Hepatocyte (in vitro differentiated cells): ENCODE results near the gene GPATCH8. TPM values are rescaled to one million over a fixed set of nuclear protein-coding genes. Genes with fewer than 3 reads are reported as not detected.
A peak's percentile ranks its signal among the peaks of the same experiment; 100 is the strongest.

Source experiments
- DNase-seq: peaks from one replicate; pipeline ENCODE4 v3.0.0-alpha.2; 2016; ENCODE audit warnings: low spot score
- H2AFZ ChIP-seq: fragments of 200-600 bp; sonication (generic); 2 replicates; pipeline ENCODE4 v1.6.0; 2016; ENCODE audit warnings: antibody characterized with exemption, mild to moderate bottlenecking
- H3K27ac ChIP-seq: fragments of 200-600 bp; sonication (generic); 2 replicates; pipeline ENCODE4 v1.5.1; 2016; ENCODE audit warnings: mild to moderate bottlenecking
- H3K27me3 ChIP-seq: fragments of 200-600 bp; sonication (generic); 2 replicates; pipeline ENCODE4 v1.6.1; 2016
- H3K36me3 ChIP-seq: fragments of 200-600 bp; sonication (generic); replicated peaks from 2 replicates; pipeline ENCODE4 v1.5.1; 2016; ENCODE audit warnings: low read depth; ENCODE audit not compliant: insufficient read depth
- H3K4me1 ChIP-seq: fragments of 200-600 bp; sonication (generic); 2 replicates; pipeline ENCODE4 v1.5.1; 2016; ENCODE audit warnings: mild to moderate bottlenecking, moderate library complexity; ENCODE audit not compliant: insufficient read depth
- H3K4me2 ChIP-seq: fragments of 200-600 bp; sonication (generic); 2 replicates; pipeline ENCODE4 v1.6.0; 2016
- H3K4me3 ChIP-seq: fragments of 200-600 bp; sonication (generic); 2 replicates; pipeline ENCODE4 v1.5.1; 2016; ENCODE audit warnings: mild to moderate bottlenecking
- H3K79me2 ChIP-seq: fragments of 200-600 bp; sonication (generic); 2 replicates; pipeline ENCODE4 v1.6.0; 2017; ENCODE audit warnings: mild to moderate bottlenecking
- H3K9me2 ChIP-seq: fragments of 200-600 bp; sonication (generic); replicated peaks from 2 replicates; pipeline ENCODE4 v1.6.0; 2017; ENCODE audit warnings: mild to moderate bottlenecking; ENCODE audit not compliant: insufficient read depth
- H3K9me3 ChIP-seq: fragments of 200-600 bp; sonication (generic); 2 replicates; pipeline ENCODE4 v1.5.1; 2016; ENCODE audit warnings: low read depth, mild to moderate bottlenecking
- H4K20me1 ChIP-seq: fragments of 200-600 bp; sonication (generic); 2 replicates; pipeline ENCODE4 v1.6.0; 2016; ENCODE audit warnings: mild to moderate bottlenecking; ENCODE audit not compliant: insufficient read depth, poor library complexity, severe bottlenecking
- CTCF ChIP-seq: fragments of 200-600 bp; sonication (generic); IDR thresholded peaks from 2 replicates; pipeline ENCODE4 v1.5.1; 2016; ENCODE audit warnings: antibody characterized with exemption, mild to moderate bottlenecking; ENCODE audit not compliant: poor library complexity
- EZH2 ChIP-seq: fragments of 200-600 bp; sonication (generic); IDR thresholded peaks from 2 replicates; pipeline ENCODE4 v1.6.1; 2016; ENCODE audit warnings: antibody characterized with exemption, mild to moderate bottlenecking, borderline replicate concordance
- EZH2phosphoT487 ChIP-seq: fragments of 200-600 bp; sonication (generic); IDR thresholded peaks from one replicate; pipeline ENCODE4 v1.6.1; 2018; ENCODE audit warnings: antibody characterized with exemption, mild to moderate bottlenecking, low read depth, moderate library complexity; ENCODE audit not compliant: unreplicated experiment, severe bottlenecking
- WGBS: methylation state at CpG from one replicate; pipeline ENCODE4 v1.1.6; 2016; ENCODE audit warnings: low lambda C conversion rate; ENCODE audit errors: missing lambda C conversion rate; 5-methylcytosine and 5-hydroxymethylcytosine counted together
- polyA plus RNA-seq: library from polyadenylated mRNA; unstranded; fragments of >200 nt; fragmentation: Nextera tagmentation; extraction: Ambion mirVana; gene quantifications from 2 replicates; pipeline ENCODE4 v1.2.1, GENCODE V29; 2016
- total RNA-seq: library from RNA; depleted of rRNA; stranded (reverse); fragments of >200 nt; gene quantifications from 2 replicates; pipeline ENCODE4 v1.2.3, GENCODE V29; 2014

GPATCH8 gene
- total and polyA plus RNA-seq, 2 experiments from 2014 or later, result 30.0 to 42.1 TPM

- peaks cover 4% of the 10 kb centered on the region for H3K4me1 ChIP-seq
- peak; percentile 73 for DNase-seq
- TF ChIP-seq EZH2 (no peak), EZH2phosphoT487 (no peak), CTCF (no peak)
- no peaks in the 10 kb centered on the region for H3K79me2 ChIP-seq
- no peaks in the 10 kb centered on the region for H3K9me3 ChIP-seq
- no peaks in the 10 kb centered on the region for H3K27me3 ChIP-seq
- H4K20me1 ChIP-seq, result no peaks in the 10 kb centered on the region
- H3K27ac ChIP-seq, result no peak overlapping the region
- no peak overlapping the region for H2AFZ ChIP-seq
- H3K4me2 ChIP-seq, result peak overlapping the region; percentile 77
- H3K9me2 ChIP-seq, result no peaks in the 10 kb centered on the region
- H3K36me3 ChIP-seq, result no peaks in the 10 kb centered on the region
- WGBS, result 19% methylated on average over 22 of the region's 98 CpGs
- H3K4me3 ChIP-seq, result no peak overlapping the region
Observed at GRCh38 chr17:44353672-44354331, 149.4 kb downstream of the GPATCH8 start.

- Histone ChIP-seq H4K20me1 (no peaks in the 10 kb centered on the region), H3K27ac (no peak overlapping the region)
Observed at GRCh38 chr17:44352828-44353671, 150.2 kb downstream of the GPATCH8 start.

GRCh38 chr17:44351961-44352827, 151.0 kb downstream of the GPATCH8 start:
- 94% methylated on average over 36 of the region's 36 CpGs for WGBS
- H3K27ac ChIP-seq, result no peak overlapping the region
- no peak overlapping the region for H3K4me3 ChIP-seq
- no peaks in the 10 kb centered on the region for H3K9me2 ChIP-seq
- H3K27me3 ChIP-seq, result no peaks in the 10 kb centered on the region
- no peak overlapping the region for H3K4me2 ChIP-seq
- TF ChIP-seq EZH2 (no peak), CTCF (no peak), EZH2phosphoT487 (no peak)
- H3K79me2 ChIP-seq, result peaks cover 3% of the 10 kb centered on the region
- no peaks in the 10 kb centered on the region for H3K9me3 ChIP-seq
- DNase-seq, result no peak
- H3K36me3 ChIP-seq, result no peaks in the 10 kb centered on the region
- H3K4me1 ChIP-seq, result peaks cover 4% of the 10 kb centered on the region
- no peak overlapping the region for H2AFZ ChIP-seq
- H4K20me1 ChIP-seq, result no peaks in the 10 kb centered on the region

More at GRCh38 chr17:44352828-44353671, 150.2 kb downstream of the GPATCH8 start:
- 60% methylated on average over 15 of the region's 22 CpGs for WGBS
- TF ChIP-seq CTCF, result no peak
- TF ChIP-seq EZH2phosphoT487, result no peak
- no peak for TF ChIP-seq EZH2
- Histone ChIP-seq H2AFZ (no peak overlapping the region), H3K27me3 (no peaks in the 10 kb centered on the region), H3K9me2 (no peaks in the 10 kb centered on the region), H3K4me2 (peak overlapping the region; percentile 77), H3K79me2 (no peaks in the 10 kb centered on the region), H3K9me3 (no peaks in the 10 kb centered on the region), H3K36me3 (no peaks in the 10 kb centered on the region), H3K4me3 (no peak overlapping the region), H3K4me1 (peaks cover 4% of the 10 kb centered on the region)
- no peak for DNase-seq
